CD4-positive, alpha-beta T cell treated with Interleukin-1 beta for 1 hour (primary cell): ENCODE data around the gene B3GNT8.
A peak's percentile ranks its signal among the peaks of the same experiment; 100 is the strongest.
"Not testable (repeated sequence)": the region's sequence is repeated elsewhere in the genome, so short reads cannot be mapped to it uniquely, and the experiment has no call there.

Experiments
- DNase-seq, 2 donors: peaks; one replicate each; pipeline ENCODE4 v3.0.0-alpha.2; 2020 to 2022

Gene B3GNT8

GRCh38 chr19:41435936-41436673, 8.9 kb upstream of the B3GNT8 start:
- no peak for DNase-seq

DNA sequence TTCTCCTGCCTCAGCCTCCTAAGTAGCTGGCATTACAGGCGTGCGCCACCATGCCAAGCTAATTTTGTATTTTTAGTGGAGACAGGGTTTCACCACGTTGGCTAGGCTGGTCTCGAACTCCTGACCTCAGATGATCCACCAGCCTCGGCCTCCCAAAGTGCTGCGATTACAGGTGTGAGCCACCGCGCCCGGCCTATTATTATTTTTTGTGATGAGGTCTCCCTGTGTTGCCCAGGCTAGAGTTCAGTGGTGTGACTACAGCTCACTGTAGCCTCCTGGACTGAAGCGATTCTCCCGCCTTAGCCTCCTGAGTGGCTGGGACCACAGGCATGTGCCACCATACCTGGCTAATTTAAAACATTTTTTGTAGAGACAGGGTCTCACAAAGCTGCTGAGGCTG, 8.2 kb upstream of the B3GNT8 start:
- not testable (repeated sequence) for DNase-seq

GRCh38 chr19:41434450-41434849, 7.3 kb upstream of the B3GNT8 start:
- DNase-seq: no peak

DNA sequence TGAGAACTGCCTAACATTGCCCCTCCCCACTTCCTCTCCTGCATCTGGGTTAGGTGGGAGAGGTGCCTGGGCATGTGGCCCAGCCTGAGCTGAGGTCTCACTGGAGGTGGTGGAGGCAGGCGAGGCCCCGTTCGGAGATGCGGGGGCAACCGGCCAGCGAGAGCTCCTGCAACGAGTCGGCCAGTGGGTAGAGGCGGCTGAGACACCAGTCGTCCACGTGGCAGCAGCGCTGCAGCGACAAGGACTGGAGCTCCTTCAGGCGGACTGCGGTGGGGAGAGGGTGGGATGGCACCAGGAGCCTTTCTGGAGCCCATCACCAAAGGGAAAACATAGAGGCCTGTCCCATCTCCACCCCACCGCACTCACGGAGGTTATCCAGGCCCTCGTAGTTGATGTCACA, 6.0 kb upstream of the B3GNT8 start:
- no peak for DNase-seq

DNA sequence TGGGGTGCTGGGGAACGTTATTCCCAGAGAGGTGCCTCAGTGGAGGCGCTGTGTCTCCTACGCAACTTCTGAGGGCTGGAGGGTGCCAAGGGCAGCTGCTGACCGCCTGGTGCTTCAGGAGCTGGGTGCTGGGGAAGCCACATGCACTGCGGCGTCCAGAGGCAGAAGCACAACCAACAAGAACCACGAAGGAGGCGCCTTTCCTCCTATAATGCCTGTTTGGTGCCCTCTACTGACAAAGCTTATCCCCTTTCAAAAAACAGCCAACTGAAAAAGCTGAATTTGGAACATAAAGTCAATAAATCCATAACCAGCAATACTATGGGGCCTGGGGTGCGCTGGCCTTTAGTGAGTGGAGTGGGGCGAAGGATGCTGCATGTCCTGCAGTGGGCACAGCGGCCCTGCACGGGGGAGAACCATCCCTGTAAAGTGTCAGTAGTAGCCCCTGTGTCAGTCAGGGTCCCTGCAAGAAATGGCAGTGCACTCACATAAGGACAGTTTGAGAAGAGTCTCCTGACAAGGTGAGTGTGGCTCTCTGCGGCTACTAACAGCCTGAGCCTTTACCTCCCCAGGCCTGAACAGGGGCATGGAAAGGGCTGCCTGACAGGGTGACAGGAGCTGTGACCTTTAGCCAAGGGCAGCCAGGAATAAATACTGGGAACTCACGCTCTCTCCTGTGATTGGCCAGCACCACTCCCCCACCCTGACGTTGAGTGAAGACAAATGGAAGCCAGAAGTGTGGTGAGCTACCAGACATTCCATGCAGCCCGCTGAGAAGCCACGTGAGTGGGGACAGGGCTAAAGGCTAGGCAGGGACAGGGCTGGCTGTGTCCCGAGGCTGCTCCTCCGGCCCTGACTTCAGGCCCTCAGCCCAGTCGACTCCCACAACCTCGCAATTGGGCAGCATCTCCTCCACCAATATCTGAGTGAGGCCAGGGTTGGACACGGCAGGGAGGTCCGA, 4.5 kb upstream of the B3GNT8 start:
- DNase-seq: peak; percentile 35 to 45

- no peak for DNase-seq
These were observed 3.7 kb upstream of the B3GNT8 start for GRCh38 chr19:41430922-41431321.

DNA sequence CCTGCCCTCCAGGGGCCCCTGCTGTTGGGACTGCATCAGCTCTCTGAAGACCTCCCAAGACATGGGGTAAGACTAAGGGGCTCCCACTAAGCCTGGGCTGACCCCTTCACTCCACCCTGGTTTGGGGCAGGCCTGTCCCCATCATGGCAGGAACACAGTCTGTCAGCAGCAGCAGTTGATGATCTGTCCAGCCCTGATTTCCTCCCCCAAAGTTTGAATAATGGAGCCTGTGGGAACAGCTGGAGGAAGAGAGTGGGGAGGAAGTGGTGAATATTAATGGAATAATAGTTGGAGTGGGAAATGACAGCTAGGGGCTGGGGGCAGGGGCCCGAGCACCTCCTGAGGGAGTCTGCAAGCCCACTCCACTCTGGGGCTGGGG, 1.3 kb upstream of the B3GNT8 start:
- DNase-seq: no peak

DNA sequence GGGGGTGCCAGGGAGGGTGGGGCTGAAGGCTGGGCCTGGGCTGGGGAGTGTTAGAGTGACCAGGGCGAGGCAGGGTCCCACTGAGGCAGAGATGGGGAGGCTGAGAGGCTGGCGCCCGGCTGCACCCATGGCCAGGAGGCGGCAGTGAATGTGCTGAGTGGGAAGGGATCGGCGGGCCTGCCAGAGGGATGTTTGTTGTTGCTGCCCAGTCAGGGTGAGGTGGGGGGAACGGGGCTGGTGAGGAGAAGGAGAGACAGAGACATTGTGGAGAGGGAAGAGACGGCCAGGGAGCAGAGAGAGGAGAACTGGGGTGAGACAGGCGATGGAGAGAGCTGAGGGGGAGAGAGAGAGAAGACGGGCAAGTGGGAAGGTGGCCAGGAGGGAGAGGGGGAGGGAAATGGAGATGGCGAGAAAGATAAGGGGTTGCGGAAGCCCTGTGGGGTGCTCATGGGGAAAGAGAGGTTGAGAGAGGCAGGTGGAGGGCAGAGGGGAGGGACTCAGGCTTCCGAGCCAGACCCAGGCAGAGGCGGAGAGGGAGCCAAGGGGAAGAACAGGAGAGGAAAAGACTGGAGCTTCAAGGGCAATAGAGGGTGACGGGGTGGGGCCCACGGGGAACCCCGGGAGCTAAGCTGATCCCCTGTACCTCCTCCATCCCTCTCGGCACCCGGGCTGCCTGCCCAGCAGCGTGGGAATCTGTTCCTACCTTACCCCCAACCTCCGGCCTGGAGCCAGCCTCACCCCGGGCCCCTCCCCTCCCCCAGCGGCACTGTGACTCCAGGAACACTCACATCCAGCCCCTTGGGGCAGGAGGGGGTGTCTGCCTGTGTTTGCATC, 690 bp upstream of the B3GNT8 start:
- peak; percentile 47 to 66 for DNase-seq

- DNase-seq: no peak
These were observed 895 bp downstream of the B3GNT8 start for GRCh38 chr19:41426116-41426841.

DNA sequence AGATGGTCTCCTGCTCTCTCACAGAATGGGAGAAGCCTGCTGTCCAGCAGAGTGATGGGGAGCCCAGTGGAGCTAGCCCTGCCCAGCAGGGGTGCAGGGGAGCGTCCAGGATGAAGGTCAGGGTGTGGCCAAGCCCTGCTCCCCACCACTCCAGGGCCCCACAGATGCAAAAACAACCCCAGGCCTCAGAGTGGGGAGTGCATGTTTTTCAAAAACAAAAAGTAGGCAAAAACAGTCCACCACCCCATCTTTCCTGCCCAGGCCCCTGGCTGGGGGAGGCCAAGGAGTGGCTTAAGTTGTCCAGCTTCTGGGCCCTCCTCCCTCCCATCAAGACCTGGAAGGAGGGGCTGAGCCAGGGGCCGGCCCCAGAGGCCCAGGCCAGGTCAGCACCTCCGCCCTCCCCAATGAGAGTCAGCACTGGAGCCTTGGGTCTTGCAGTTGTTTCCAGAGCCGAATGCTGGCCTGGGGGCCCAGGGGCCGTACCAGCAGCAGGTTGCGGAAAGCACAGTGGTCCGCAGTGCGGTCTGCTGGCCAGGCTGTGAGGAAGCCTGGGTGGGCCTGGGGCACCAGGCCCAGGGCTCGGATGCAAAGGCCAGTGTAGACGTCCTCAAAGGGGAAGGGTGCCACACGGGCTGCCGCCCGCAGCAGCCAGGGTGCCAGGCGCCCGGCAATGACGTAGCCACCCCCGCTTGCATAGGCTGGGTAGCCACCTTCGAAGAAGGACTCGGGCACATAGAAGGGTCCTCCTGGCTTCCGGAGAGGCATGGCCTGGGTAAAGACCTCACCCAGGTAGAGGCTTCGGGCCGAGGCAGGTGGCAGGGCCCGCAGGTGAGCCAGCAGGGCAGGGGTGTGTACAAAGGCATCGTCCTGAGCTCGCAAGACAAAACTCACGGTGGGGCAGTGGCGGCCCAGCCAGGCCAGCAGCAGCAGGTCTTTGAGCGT, 1.7 kb downstream of the B3GNT8 start:
- DNase-seq: no peak

- peak in 1 of 2 donors; percentile 7 for DNase-seq
These were observed 2.6 kb downstream of the B3GNT8 start for GRCh38 chr19:41424335-41425173.

- no peak for DNase-seq
These were observed 4.2 kb downstream of the B3GNT8 start for GRCh38 chr19:41422955-41423354.

DNA sequence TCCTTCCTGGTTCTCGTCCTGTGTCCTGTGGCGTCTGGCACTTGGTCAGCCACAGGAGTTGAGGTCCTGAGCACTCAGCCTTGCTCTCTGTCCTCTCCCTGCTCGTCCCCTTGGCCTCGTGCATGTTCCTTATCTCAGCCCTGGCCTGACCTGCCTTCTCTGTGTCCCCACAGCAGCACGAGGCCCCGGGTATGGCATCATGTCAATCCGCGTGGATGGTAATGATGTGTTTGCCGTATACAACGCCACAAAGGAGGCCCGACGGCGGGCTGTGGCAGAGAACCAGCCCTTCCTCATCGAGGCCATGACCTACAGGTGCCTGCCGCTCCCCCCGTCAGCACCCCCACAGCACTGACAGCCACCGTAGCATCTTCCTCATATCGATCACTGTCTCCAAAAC, 4.7 kb downstream of the B3GNT8 start:
- no peak for DNase-seq

- no peak for DNase-seq
These were observed 5.2 kb downstream of the B3GNT8 start for GRCh38 chr19:41421973-41422372.

DNA sequence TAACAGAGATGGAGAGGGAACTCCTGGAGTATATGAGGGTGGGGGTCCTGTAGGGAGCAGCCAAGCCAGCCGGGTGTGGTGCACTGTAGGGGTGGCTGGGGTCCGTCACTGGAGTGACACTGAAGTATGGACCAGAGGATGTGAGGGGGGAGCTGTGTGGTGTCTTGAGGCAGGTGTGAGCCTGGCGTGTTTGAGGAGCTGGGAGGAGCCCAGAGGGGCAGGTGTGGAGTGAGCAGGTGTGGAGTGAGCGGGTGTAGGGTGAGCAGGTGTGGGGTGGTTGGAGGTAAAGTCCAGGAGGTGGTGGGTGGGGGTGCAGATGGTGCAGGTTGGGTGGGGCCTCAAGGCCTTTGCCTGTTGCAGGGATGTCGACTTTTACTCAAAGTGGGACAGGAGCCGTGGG, 5.9 kb downstream of the B3GNT8 start:
- DNase-seq: no peak

DNA sequence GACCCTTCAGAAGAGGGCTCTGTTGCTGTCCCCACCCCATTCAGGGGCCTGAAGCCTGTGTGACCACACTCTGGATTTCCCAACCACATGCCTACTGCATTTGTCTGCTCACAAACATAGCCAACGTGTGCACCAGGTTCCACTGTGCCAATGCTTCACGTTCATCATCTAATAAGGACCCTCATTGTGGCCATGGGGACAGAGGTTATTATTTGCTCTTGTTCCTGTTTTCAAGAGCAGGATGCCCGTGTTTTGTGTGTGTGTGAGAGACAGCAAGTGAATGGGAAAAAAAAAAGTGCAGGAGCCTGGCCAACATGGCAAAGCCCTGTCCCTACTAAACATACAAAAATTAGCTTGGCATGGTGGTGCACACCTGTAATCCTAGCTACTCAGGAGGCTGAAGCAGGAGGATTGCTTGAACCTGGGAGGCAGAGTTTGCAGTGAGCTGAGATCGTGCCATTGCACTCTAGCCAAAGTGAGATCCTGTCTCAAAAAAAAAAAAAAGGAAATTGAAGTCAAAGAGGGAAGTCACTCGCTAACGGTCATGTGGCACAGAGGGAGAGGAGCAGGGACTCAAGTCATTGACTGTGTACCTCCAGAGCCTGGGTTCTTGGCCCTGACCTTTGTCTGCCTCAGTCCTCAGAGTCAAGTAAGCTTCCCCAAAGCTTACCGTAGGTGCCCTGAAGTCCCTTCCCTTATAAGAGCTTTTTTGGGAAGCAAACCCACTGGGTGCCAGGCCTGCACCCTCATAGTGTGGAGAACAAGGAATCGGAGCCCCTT, 6.9 kb downstream of the B3GNT8 start:
- peak in 1 of 2 donors; percentile 39 for DNase-seq

GRCh38 chr19:41416194-41416674, 10.9 kb downstream of the B3GNT8 start:
- DNase-seq: no peak

DNA sequence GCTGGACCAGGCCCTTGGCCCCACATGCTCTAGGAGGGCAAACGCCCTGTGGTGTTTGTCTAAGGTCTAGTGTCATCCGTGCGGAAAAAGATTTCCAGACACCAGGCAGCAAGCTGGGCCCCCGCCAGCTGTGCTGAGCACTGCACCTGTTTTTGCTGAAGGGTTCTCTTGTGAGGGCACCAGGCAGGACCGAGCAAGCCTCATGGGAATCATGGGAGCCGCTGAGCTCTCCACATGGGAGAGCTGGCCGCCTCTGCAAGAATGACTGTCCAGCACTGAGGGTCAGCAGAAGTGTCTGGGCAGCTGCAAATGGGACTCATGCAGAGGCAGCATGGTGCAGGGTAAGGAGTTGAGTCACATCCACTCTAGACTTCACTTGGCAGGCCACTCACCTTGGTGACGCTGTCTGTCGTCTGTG, 12.0 kb downstream of the B3GNT8 start:
- DNase-seq: no peak

DNA sequence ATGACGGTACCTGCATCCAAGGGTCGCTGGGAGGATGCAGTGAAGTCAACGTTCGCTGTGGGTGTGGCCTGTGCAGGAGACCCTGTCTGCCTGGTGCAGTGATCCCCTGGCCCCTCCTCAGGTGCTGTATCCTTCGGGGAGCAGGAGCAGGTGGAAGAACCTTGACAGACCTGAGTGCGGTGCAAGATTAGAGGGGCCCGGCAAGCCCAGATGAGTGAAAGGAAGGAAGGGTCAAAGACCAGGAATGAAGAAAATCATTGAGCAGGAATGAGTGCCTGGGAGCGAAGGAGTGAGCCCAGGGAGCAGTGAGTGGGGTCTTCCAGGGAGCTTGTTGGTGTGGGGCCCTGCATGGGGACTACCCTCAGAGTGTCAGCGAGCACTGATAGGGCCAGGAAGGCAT, 12.7 kb downstream of the B3GNT8 start:
- DNase-seq: no peak
